Fibroblast of mammary gland (primary cell): ENCODE results near the gene TOP3B.

Experiments
- DNase-seq: peaks from one replicate; pipeline ENCODE4 v3.0.0-alpha.2; 2010; ENCODE audit warnings: low read depth
- H3K4me3 ChIP-seq: 2 replicates; pipeline ENCODE4 v1.5.1; 2011; ENCODE audit warnings: low read depth, mild to moderate bottlenecking, low read length, moderate library complexity; ENCODE audit not compliant: control insufficient read depth
- TF ChIP-seq, protein P1 (sequence below): conservative IDR thresholded peaks from 2 replicates; pipeline ENCODE4 v1.5.1; 2011; ENCODE audit warnings: low read depth, low read length, inconsistent platforms; ENCODE audit not compliant: control insufficient read depth, insufficient read depth

The TOP3B gene

DNA sequence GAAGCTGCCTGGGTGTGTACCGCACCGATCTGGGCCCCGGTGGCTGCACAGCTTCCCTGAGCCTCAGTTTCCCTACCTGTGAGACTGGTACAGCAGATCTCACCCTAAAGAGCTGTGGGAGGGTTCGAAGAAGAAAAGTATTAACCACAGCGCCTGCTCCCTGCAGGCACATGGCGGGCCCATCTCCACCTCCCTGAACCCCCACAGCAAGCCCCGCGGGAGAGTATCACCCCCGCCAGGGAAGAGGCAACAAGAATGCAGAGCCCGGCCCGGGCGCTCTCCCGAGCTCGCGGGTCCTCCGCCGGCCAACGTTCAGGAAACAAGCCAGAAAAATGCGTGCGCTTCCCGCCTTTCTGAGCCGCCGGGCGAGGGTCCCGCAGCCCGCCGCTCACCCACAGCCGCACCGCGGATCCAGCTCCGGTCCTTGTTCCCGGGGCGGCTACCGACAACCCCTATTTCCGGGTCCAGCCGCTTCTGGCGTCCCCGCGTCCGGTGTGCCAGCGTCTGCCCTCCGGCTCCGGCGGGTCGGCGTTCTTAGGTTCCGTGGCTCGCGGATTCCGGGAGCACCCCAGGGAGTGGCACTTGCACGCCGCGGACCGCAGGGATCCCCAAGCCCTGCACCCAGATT lies at the start of gene TOP3B:
TSS of gene TOP3B (minus strand) at position 450 of the 628 bp plus-strand sequence. CDS start 7,078 bp downstream, outside the sequence.
- TF ChIP-seq, protein P1, sequence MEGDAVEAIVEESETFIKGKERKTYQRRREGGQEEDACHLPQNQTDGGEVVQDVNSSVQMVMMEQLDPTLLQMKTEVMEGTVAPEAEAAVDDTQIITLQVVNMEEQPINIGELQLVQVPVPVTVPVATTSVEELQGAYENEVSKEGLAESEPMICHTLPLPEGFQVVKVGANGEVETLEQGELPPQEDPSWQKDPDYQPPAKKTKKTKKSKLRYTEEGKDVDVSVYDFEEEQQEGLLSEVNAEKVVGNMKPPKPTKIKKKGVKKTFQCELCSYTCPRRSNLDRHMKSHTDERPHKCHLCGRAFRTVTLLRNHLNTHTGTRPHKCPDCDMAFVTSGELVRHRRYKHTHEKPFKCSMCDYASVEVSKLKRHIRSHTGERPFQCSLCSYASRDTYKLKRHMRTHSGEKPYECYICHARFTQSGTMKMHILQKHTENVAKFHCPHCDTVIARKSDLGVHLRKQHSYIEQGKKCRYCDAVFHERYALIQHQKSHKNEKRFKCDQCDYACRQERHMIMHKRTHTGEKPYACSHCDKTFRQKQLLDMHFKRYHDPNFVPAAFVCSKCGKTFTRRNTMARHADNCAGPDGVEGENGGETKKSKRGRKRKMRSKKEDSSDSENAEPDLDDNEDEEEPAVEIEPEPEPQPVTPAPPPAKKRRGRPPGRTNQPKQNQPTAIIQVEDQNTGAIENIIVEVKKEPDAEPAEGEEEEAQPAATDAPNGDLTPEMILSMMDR: no peak
- peak; percentile 71 for DNase-seq
- peak within 1 kb of the TSS; percentile 92 for H3K4me3 ChIP-seq

DNA sequence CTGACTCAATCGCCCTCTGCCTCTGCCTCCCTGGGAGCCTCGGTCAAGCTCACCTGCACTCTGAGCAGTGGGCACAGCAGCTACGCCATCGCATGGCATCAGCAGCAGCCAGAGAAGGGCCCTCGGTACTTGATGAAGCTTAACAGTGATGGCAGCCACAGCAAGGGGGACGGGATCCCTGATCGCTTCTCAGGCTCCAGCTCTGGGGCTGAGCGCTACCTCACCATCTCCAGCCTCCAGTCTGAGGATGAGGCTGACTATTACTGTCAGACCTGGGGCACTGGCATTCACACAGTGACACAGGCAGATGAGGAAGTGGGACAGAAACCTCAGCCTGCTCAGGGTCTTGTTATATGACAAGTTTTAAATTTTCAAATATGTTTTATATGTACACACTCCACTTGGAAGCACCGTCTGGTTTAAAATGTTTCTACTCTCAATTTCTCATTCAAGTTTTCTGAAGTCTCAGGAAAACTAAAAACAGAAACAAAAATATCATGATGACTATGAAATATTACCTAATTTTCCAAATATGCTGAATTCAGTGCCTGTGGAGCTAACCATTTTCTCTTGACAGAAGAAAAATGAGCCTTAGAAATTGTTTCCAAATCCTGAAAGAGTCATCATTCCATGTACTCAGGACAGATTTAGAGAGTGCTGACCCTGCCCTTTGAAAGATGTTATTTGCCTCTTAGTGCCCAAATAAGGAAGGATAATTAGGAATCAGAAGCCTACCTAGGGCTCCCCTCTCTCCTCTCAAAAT lies 48.8 kb upstream of the TOP3B start:
- TF ChIP-seq, protein P1: no peak
- no peak overlapping the region for H3K4me3 ChIP-seq
- no peak for DNase-seq

DNA sequence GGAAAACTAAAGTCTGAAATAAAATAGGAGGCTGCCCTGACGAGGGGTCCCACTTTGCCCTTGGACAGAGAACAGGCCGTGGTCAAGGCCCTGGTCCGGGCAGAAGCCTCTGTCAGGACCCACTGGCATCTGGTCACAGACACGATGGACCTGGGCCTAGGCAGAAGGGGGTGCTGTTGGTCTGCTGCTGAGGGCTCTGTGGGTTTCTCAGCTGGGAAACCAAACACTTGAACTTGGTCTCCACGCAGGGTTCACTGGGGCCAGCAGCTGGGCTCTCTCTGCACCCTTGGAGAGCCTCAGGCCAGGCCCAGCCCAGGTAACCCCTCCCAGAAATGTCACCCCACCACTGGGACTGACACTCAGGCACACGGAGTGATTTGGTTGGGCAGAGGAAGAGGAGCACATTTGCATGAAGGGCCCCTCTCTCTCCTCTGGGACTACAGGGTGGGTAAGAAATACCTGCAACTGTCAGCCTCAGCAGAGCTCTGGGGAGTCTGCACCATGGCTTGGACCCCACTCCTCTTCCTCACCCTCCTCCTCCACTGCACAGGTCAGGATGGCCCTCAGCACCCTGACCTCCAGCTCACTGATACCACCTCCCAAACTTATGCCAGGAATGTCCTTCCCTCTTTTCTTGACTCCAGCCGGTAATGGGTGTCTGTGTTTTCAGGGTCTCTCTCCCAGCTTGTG lies 48.1 kb upstream of the TOP3B start:
- no peak for DNase-seq
- no peak overlapping the region for H3K4me3 ChIP-seq
- TF ChIP-seq, protein P1: peak; percentile 23

DNA sequence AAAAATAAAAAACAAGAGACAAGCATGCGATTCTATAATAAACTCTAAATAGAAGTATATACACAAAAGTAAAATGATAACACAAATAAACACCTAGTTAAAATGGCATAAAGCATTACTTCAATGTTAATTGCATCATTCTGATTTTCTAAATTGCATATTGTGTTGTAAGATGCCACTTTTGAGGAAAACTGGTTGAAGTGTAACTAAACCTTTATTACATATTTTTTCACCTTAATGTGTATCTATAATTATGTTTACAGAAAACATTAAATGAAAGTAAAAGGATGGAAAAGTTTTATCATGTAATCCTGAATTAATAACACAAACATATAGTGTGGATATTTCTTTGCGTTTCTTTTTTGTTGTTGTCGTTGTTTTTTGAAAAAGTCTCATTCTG lies 45.4 kb upstream of the TOP3B start:
- DNase-seq: no peak
- TF ChIP-seq, protein P1: no peak
- H3K4me3 ChIP-seq: no peak overlapping the region

DNA sequence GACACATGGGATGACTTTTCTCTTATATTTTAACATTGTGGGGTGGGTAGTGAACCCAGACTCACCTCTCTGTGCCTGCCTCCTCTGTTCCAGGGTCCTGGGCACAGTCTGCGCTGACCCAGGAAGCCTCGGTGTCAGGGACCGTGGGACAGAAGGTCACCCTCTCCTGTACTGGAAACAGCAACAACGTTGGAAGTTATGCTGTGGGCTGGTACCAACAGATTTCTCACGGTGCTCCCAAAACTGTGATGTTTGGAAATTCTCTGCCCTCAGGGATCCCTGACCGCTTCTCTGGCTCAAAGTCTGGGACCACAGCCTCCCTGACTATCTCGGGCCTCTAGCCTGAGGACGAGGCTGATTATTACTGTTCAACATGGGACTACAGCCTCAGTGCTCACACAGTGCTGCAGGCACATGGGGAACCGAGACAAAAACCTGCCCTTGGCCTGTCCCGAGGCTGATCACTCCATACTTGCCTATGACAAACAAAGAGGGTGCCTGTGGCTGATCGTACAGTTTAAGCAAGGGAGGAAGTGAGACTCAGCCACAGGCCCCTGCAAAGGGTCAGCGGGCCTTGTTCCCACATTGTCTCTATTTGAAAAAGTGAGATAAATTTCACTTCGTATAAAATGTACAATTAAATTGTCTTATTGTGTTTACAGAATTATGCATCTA lies 43.7 kb upstream of the TOP3B start:
- no peak for DNase-seq
- H3K4me3 ChIP-seq: no peak overlapping the region
- TF ChIP-seq, protein P1: no peak
